Frontal cortex (tissue), 4 donors: ENCODE measurements around the gene ACOX1. TPM values are rescaled to one million over a fixed set of nuclear protein-coding genes. Genes with fewer than 3 reads are reported as not detected.
"Not testable (repeated sequence)": the region's sequence is repeated elsewhere in the genome, so short reads cannot be mapped to it uniquely, and the experiment has no call there.

Experiments used
- DNase-seq, 2 donors: peaks; one replicate each; pipeline ENCODE4 v3.0.0; 2012; ENCODE audit warnings: low spot score in 2 of 2
- FAIRE-seq: peaks from 2 replicates; lab custom pipeline; 2012; peaks lifted over from hg19 to GRCh38; lab: Jason Lieb, UNC
- total RNA-seq: library from RNA; depleted of rRNA; stranded (reverse); fragments of >200 nt; gene quantifications from one replicate; pipeline ENCODE4 v1.2.3, GENCODE V29; 2014
- donor health status: control.
- donor health status: control.
- donor health status: control.

Gene ACOX1
- total RNA-seq, 1 donor from 2014 or later = 98.2 TPM

- DNase-seq (no peak), FAIRE-seq (no peak)
Observed at GRCh38 chr17:75985986-75986385, 7.0 kb upstream of the ACOX1 start.

DNA sequence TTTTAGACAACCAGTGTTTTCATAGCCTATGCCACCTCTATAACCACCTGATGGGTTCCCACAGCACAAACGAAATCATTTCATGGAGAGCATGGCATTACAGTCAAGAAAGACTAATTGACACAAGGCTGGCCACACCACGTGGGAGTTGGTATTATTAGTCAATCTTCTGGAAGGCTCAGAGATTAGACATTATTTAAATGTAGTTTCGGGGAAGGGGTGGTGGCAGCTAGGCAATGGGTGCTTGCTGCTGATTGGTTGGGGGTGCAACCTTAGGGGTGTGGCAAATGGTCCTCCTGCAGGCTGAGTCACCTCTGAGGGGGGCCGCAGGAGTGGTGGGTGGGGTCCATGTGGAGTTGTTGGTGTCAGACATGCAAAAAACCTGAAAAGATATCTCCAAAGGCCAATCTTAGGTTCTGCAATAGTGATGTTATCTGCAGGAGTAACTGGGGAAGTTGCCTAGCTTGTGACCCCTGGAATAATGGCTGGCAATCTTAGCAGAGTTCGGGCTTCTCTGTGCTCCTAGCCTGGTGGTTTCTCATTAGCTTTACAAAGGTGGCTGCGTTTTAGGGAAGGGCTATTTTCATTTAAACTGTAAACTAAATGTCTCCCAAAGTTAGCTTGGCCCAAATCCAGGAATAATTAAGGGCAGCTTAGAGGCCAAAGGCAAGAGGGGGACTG lies 4.7 kb upstream of the ACOX1 start:
- FAIRE-seq = no peak
- DNase-seq = no peak

DNA sequence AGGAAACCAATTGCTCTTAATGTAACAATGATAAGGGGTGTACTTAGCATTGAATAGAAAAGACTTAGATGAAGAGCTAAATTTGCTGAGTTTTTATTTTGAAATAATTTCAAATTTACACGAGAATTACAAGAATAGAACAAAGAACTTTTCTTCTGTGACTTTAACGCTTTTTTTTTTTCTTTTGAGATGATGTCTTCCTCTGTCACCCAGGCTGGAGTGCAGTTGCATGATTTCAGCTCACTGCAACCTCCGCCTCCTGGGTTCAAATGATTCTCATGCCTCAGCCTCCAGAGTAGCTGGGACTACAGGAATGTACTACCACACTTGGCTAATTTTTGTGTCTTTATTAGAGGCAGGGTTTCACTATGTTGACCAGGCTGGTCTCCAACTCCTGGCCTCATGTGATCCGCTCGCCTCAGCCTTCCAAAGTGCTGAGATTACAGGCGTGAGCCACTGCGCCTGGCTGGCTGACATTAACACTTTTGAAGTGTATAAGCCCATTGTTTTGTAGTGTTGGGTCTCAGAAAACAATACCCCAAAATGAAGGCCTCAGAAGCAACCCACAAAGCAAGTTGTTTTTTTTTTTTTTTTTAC lies 2.2 kb upstream of the ACOX1 start:
- DNase-seq (no peak), FAIRE-seq (no peak)

- DNase-seq = no peak
- FAIRE-seq = no peak
Observed at GRCh38 chr17:75980188-75981018, 1.4 kb upstream of the ACOX1 start.

GRCh38 chr17:75979705-75980187 lies 780 bp upstream of the ACOX1 start:
- no peak for DNase-seq
- no peak for FAIRE-seq

GRCh38 chr17:75976175-75976848 lies 2.7 kb downstream of the ACOX1 start:
- DNase-seq (no peak), FAIRE-seq (no peak)

GRCh38 chr17:75975757-75976174 lies 3.2 kb downstream of the ACOX1 start:
- FAIRE-seq = no peak
- no peak for DNase-seq

- FAIRE-seq, DNase-seq: not testable (repeated sequence)
Observed at GRCh38 chr17:75975187-75975586, 3.8 kb downstream of the ACOX1 start.

DNA sequence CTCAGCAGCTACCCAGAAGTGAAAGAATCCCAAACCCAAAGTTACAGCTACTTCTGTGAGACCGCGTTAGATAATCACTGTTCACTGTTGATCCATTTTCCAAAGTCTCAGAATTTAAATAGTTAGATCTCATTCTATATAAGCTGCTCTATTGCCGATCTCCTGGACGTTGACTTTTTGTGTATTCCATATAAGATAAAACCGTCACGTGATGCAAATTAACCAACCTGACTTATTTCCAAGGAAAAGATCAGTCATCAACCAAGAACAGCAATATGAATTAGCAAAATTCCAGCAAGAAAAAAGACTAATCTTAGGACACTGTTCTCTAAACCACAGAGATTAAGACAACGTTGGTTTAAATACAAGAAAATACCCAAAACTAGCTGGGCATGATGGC lies 8.3 kb downstream of the ACOX1 start:
- DNase-seq (no peak), FAIRE-seq (no peak)

DNA sequence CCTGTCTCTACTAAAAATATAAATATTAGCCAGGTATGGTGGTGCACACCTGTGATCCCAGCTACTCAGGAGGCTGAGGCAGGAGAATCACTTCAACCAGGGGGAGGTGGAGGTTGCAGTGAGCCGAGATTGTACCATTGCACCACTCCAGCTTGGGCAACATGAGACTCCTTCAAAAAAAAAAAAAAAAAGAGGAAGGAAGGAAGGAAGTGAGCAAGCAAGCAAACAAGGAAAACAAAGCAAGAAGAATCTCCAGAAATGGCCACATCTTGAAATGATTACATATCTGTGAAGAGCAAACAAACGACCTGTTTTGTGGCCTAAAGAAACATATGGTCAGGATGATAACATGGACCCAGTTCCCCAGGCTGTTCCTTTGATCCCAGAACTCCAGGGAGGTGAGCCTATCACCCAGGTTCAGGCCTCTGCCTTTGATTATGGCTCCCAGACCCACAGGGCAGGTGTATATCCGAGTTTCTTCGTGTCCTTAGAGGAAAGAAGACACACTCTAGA lies 8.9 kb downstream of the ACOX1 start:
- DNase-seq (no peak), FAIRE-seq (no peak)

- DNase-seq, FAIRE-seq: not testable (repeated sequence)
Observed at GRCh38 chr17:75969044-75969443, 9.9 kb downstream of the ACOX1 start.

DNA sequence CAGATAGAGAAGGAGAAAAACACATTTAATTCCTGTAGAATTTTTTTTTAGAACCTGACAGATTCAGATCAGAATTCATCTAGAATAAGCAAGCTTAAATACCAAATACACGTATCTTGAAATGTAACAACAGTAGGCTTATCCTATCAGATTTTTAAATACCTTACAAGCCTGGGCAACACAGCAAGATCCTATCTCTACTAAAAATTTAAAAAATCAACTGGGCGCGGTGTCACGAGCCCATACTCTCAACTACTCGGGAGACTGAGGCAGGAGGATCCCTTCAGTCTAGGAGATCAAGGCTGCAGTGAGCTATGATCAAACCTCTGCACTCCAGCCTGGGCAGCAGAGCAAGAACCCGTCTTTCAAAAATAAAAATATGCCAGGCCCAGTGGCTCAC lies 13.5 kb downstream of the ACOX1 start:
- FAIRE-seq (no peak), DNase-seq (no peak)

- no peak for DNase-seq
- no peak for FAIRE-seq
Observed at GRCh38 chr17:75959839-75960511, 19.0 kb downstream of the ACOX1 start.

GRCh38 chr17:75959051-75959838 lies 19.7 kb downstream of the ACOX1 start:
- FAIRE-seq = no peak

DNA sequence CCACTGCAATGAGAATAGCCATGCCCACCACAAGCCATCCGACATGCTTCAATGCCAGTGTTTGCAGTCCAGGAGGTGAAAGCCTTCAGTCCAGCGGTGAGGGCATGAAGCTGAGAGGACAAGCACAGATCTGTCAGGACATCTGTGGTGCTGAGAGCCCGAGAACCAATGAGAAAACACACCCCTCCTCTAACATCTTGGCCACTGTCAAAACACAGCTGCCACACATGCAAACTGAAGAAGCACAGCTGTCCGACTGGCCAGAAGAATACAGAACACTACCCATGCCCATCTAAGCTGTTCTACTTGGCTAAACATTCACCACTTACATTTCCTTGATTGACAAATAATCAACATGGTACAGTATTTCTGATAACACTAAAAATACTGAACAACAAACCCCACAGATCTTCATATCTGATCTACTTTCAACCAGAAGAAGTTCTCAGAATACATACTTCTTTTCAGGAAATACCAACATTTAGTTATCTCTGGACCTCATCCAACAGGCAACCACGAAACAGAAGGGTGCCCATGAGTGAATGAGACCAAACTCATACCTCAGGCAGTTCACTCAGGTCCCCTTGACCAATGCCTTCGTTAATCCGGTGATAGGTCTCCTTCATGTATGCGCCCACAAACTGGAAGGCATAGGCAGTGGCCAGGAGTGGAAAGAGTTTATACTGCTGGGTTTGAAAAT lies 28.0 kb downstream of the ACOX1 start:
- no peak for DNase-seq
- no peak for FAIRE-seq

More at GRCh38 chr17:75959051-75959838, 19.7 kb downstream of the ACOX1 start:
- no peak for DNase-seq

DNA sequence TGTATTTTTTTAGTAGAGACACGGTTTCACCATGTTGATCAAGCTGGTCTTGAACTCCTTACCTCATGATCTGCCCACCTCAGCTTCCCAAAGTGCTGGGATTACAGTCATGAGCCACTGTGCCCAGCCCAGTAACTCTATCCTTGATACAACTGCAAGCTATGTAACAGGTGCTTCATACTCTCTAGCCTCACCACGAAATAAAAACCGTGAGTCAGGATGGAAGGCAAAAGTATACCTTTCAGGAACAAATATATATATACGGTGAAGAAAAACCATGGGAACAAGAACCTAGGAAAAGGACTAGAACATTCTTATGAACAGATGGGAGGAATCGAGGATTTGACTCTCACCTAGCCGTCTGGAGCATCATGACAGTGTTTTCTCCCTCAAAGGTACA lies 28.5 kb downstream of the ACOX1 start:
- no peak for FAIRE-seq
- no peak for DNase-seq

DNA sequence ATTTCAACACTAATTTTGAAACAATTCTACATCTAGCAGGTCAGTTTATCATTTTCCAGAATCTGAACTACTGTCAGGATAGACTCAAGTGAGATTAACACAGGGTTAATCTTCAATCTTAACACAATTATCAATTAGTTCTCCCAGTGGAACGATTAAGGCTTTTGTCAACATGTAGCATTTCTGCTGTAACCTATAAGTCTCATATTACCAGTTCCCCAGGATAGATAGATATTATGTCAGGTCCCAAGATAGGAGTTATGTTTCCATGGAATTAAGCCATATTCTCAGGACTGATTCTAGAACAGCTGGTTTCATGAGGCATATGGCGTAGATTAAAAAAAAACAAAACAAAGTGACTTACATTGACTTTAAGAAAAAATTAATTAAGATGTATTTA lies 33.8 kb downstream of the ACOX1 start:
- DNase-seq (no peak), FAIRE-seq (no peak)

DNA sequence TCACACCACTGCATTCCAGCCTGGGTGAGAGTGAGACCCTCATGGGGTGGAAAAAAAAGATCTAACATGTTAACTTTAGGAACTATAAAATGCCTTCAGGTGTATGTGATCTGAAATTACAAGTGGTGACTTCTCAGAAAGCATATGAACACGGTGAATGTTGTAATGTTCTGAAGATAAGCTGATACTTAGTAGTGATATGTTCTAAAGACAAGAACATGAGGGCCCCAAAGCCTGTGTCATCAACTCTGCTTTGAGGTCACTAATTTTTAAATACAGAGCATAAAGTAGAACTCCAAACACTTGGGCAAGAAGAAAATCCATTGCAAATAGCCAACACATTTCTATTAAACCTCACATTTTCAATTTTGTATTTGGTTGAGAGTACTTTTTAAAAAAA lies 35.5 kb downstream of the ACOX1 start:
- DNase-seq (no peak), FAIRE-seq (no peak)
